GM18909 (cell line): ENCODE data around the gene DOCK4.
"Not testable (repeated sequence)": the region's sequence is repeated elsewhere in the genome, so short reads cannot be mapped to it uniquely, and the experiment has no call there.

Experiments used
- ATAC-seq: cut with Tn5 transposase; IDR thresholded peaks from one replicate; pipeline ENCODE4 v1.9.1; 2021; ENCODE audit warnings: mild to moderate bottlenecking; ENCODE audit not compliant: unreplicated experiment, poor library complexity

The DOCK4 gene

DNA sequence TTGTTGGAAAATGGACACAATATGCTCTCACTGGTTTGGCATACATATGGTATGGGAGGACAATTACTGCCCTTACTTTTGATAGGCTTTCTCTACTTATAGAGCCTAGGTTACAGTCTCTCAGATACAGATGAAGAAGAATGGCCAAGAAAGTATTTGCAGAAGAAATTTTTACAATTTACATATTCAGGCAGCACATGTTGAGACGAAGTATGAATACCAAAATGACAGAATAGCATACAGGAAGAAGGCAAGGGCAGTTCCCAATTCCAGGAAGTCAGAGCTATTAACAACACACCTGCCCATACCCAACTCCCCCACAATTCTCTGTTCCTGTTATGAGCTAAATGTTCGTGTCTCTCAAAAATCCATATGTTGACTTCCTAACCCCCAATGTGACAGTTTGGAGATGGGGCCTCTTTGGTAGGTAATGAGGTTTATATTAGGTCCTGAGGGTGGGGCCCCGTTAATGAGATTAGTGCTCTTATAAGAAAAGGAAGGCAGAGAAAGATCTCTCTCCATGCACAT lies 67.8 kb downstream of the DOCK4 start:
- no peak for ATAC-seq

- ATAC-seq = no peak
These were observed 68.8 kb downstream of the DOCK4 start for GRCh38 chr7:112137141-112138101.

DNA sequence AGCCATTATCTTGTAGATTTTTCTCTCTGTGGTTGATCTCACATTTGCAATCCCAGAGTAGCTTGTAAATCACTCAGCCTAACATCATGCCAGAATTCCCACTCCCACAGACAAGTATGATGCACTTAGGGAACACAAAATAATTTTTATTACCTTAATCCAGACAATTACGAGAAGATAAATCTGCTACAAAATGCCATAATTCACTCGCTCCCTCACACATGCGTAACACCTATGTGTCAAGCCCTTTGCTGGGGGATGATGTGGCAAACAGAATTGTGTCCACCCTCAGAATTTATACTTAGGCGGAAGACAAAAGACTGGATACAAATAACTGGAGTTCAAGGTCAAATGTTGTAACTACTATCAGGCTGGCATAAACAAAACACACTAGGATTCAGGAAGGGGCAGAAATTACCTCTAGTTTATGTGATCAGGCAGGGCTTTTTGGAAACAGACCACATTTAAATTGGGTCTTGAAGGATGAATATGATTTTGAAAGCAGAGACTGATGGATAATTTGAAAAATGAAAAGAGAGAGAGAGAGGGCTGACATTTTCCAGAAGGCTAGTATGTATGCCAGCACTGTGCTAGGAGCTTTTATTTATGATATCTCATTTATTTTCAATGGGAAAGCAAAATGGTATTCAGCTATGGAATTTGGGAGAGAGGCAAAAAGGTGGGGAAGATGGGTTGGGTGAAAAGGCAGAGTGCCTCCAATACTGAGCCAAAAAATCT lies 69.8 kb downstream of the DOCK4 start:
- ATAC-seq = no peak

GRCh38 chr7:112135815-112136214 lies 70.4 kb downstream of the DOCK4 start:
- no peak for ATAC-seq

GRCh38 chr7:112134039-112134438 lies 72.2 kb downstream of the DOCK4 start:
- no peak for ATAC-seq

DNA sequence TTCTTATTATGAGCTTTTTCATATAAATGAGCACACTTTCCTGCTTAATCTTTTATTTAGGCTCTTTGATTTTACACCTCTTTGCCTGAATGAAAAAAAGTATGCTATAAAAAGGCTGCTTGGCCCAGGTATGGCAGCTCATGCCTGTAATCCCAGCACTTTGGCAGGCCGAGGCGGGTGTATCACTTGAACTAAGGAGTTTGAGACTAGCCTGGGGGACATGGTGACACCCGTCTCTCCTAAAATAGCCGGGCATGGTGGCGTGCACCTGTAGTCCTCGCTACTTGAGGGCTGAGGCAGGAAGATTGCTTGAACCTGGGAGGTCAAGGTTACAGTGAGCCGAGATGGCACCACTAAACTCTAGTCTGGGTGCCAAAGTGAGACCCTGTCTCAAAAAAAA lies 72.9 kb downstream of the DOCK4 start:
- ATAC-seq = no peak

- no peak for ATAC-seq
These were observed 74.0 kb downstream of the DOCK4 start for GRCh38 chr7:112132051-112132694.

DNA sequence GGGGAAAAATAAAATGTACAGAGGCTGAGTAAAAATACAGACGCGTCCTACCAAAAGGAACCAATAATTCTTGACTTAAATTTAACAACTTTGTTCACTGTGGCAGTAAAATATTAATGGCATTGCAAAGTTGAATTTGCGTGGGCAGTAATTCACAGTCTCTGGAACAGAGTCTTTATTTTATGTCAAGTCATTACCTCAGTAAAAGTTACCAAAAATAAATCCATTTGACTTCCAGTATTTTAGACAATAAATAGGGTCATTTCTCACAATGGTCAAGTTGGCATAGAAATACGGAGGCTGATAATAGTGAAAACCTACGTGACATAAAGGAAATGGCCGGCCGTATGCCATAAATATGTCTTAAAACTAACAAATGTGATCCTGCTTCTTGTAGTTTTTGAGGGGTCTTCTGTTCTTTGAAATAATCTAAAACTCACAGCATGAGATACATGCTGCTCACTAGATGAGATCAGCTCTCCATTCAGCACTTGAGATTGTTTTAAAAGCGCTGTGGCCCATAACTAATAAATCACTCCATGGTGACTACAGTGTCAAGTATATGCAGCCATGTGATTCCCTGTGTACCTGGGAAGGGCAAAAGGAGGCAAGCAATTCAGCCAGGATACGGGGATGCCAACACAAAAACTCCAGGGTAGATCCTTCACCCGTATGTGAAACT lies 75.3 kb downstream of the DOCK4 start:
- no peak for ATAC-seq

- no peak for ATAC-seq
These were observed 76.4 kb downstream of the DOCK4 start for GRCh38 chr7:112129655-112130323.

- ATAC-seq = not testable (repeated sequence)
These were observed 77.5 kb downstream of the DOCK4 start for GRCh38 chr7:112128461-112129425.

- not testable (repeated sequence) for ATAC-seq
These were observed 78.2 kb downstream of the DOCK4 start for GRCh38 chr7:112128041-112128440.

- no peak for ATAC-seq
These were observed 80.9 kb downstream of the DOCK4 start for GRCh38 chr7:112125250-112125649.

- no peak for ATAC-seq
These were observed 82.0 kb downstream of the DOCK4 start for GRCh38 chr7:112124061-112124766.

DNA sequence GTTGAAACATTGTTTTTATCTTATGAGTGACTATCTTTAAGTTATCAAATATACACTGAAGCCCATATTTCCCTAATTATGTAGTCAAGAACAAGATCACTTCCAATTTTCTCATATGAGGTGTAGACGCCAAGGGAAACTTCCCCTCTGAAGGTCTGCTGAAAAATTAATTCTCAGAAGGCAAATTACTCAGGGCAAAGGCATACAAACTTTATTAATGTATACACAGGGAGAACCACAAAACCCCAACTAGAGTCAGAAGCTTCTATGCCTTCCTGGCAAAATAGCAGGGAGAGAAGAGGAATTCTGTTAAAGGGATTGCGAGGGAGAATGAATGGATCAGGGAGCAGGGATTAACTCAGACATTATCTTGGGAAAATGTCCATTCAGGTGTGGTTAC lies 83.4 kb downstream of the DOCK4 start:
- ATAC-seq = no peak

GRCh38 chr7:112122144-112122543 lies 84.1 kb downstream of the DOCK4 start:
- no peak for ATAC-seq

DNA sequence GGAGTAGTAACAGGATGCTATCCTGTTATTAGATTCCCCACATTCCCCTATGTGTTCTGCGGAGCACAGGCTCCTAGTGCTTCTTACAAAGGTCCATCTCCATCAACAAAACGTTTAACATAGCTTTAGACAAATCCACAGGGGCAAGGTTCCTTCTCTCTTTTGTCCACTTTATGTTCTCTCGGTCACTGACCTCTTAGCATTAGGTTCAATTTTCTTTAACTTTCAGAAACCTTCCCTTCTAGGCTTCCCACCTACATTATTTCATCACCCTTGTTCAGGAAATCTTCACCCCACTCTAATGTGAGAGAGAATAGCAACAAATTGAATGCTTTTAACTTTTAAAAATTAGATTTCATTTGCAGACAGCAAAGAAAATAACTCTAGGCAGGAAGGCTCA lies 84.9 kb downstream of the DOCK4 start:
- ATAC-seq = no peak

DNA sequence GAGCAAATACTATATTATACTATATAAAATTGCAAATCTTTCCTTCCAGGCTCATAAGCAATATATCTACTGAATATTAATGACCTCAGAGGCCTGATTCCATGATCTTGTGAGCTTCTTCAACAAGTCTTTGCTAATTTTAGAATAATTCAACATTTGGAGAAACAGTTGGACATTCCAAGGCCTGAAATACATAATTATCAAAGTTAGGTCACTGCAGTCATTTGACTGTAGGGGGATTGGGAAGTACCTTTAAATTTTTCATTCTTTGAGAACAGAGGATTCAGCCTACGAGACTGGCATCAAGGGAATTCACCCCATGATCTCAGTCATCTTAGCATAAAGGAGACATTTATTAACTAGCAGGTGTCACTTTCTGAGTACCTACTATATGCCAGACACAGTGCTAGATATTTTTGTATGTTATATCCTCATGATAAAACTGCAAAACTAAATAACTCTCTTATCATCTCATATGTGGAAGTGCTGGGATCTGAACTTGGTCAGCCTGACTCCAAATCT lies 85.4 kb downstream of the DOCK4 start:
- peak; percentile 93 for ATAC-seq
